ENCODE measurements around the gene LRP10. TPM values are rescaled to one million over a fixed set of nuclear protein-coding genes. Genes with fewer than 3 reads are reported as not detected.

Gene LRP10
- polyA plus RNA-seq, 1 donor from 2014 or later: 0.22 TPM

- H3F3A ChIP-seq (ENCODE audit: insufficient read depth, low read length, poor library complexity, severe bottlenecking): no peaks in the 10 kb centered on the region
- peak overlapping the region; percentile 78 for H3K4me2 ChIP-seq (ENCODE audit: low read length)
- H4K20me1 ChIP-seq (ENCODE audit: insufficient read depth): no peaks in the 10 kb centered on the region
- H3K9me2 ChIP-seq (ENCODE audit: insufficient read depth, low read length): no peaks in the 10 kb centered on the region
- no peaks in the 10 kb centered on the region for H3K27me3 ChIP-seq (ENCODE audit: insufficient read depth, low read depth, low read length)
- H3K4me3 ChIP-seq (ENCODE audit: low read length): peak overlapping the region; percentile 57
- H3K9ac ChIP-seq (ENCODE audit: low read length): peak overlapping the region; percentile 42
- H3K79me2 ChIP-seq (replicated peaks; ENCODE audit: insufficient read depth, low read length): no peaks in the 10 kb centered on the region
- peak overlapping the region; percentile 83 for H3K27ac ChIP-seq (ENCODE audit: low read length)
- no peak for TF ChIP-seq SMC3 (conservative IDR thresholded peaks at IDR 0.05; ENCODE audit: poor library complexity)
- no peaks in the 10 kb centered on the region for H3K36me3 ChIP-seq (ENCODE audit: insufficient read depth, low read length)
- H2AFZ ChIP-seq (ENCODE audit: low read depth, low read length): no peak overlapping the region
- H3K9me3 ChIP-seq (ENCODE audit: low read length): no peaks in the 10 kb centered on the region
These were observed 25.8 kb downstream of the LRP10 start for GRCh38 chr14:22897357-22897756.

GRCh38 chr14:22898302-22899090 lies 27.0 kb downstream of the LRP10 start:
- TF ChIP-seq EP300 (conservative IDR thresholded peaks at IDR 0.05; ENCODE audit: poor library complexity, severe bottlenecking) (no peak), REST (IDR thresholded peaks at IDR 0.05; ENCODE audit: borderline replicate concordance) (no peak), RAD21 (conservative IDR thresholded peaks at IDR 0.05) (no peak), TAF1 (IDR thresholded peaks at IDR 0.05; ENCODE audit: low read depth) (no peak), POLR2AphosphoS5 (IDR thresholded peaks at IDR 0.05) (no peak), CTCF (IDR thresholded peaks at IDR 0.05; ENCODE audit: poor library complexity, severe bottlenecking) (no peak), EZH2 (IDR thresholded peaks at IDR 0.05; ENCODE audit: borderline replicate concordance, insufficient read depth, low read length, poor library complexity, severe bottlenecking) (no peak), SMC3 (conservative IDR thresholded peaks at IDR 0.05; ENCODE audit: poor library complexity) (no peak), MXI1 (conservative IDR thresholded peaks at IDR 0.05; ENCODE audit: poor library complexity, severe bottlenecking) (no peak)
- Histone ChIP-seq H3K4me3 (ENCODE audit: low read length) (no peak overlapping the region), H3F3A (ENCODE audit: insufficient read depth, low read length, poor library complexity, severe bottlenecking) (no peaks in the 10 kb centered on the region), H3K4me2 (ENCODE audit: low read length) (no peak overlapping the region), H4K20me1 (ENCODE audit: insufficient read depth) (no peaks in the 10 kb centered on the region), H3K9me2 (ENCODE audit: insufficient read depth, low read length) (no peaks in the 10 kb centered on the region), H3K27me3 (ENCODE audit: insufficient read depth, low read depth, low read length) (no peaks in the 10 kb centered on the region), H3K36me3 (ENCODE audit: insufficient read depth, low read length) (no peaks in the 10 kb centered on the region), H3K9ac (ENCODE audit: low read length) (no peak overlapping the region), H3K27ac (ENCODE audit: low read length) (no peak overlapping the region), H3K79me2 (replicated peaks; ENCODE audit: insufficient read depth, low read length) (no peaks in the 10 kb centered on the region), H2AFZ (ENCODE audit: low read depth, low read length) (no peak overlapping the region), H3K9me3 (ENCODE audit: low read length) (no peaks in the 10 kb centered on the region)

Measured in neural cell (in vitro differentiated cells).